Dermis microvascular lymphatic vessel endothelial cell (primary cell): Measurements from ENCODE around the gene FNDC4. TPM values are rescaled to one million over a fixed set of nuclear protein-coding genes. Genes with fewer than 3 reads are reported as not detected.
"Not testable (repeated sequence)": the region's sequence is repeated elsewhere in the genome, so short reads cannot be mapped to it uniquely, and the experiment has no call there.

Experiments used
- DNase-seq, 2 donors: peaks; one replicate each; pipeline versions ENCODE4 v3.0.0 to v3.0.0-alpha.2; 2010; ENCODE audit warnings: low read depth in 2 of 2
- total RNA-seq: library from RNA; depleted of rRNA; stranded (reverse); fragments of >200 nt; gene quantifications from 2 replicates; pipeline ENCODE4 v1.2.1, GENCODE V29; 2014

Gene FNDC4
- 10.0 and 16.4 TPM in 2 replicates for total RNA-seq

GRCh38 chr2:27494944-27495554 lies at the start of gene FNDC4:
TSS of gene FNDC4 (minus strand) at chr2:27495200. CDS start at chr2:27494679, 521 bp downstream.
- DNase-seq: peak in 1 of 2 donors; percentile 35

GRCh38 chr2:27544143-27544821 lies 49.3 kb upstream of the FNDC4 start:
- no peak for DNase-seq

DNA sequence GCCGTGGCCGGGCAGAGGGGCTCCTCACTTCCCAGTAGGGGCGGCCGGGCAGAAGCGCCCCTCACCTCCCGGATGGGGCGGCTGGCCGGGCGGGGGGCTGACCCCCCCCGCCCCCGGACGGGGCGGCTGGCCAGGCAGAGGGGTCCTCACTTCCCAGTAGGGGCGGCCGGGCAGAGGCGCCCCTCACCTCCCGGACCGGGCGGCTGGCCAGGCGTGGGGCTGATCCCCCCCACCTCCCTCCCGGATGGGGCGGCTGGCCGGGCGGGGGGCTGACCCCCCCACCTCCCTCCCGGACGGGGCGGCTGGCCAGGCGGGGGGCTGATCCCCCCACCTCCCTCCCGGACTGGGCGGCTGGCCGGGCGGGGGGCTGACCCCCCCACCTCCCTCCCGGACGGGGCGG lies 44.6 kb upstream of the FNDC4 start:
- DNase-seq: not testable (repeated sequence)

GRCh38 chr2:27538839-27539450 lies 43.9 kb upstream of the FNDC4 start:
- DNase-seq: not testable (repeated sequence)

DNA sequence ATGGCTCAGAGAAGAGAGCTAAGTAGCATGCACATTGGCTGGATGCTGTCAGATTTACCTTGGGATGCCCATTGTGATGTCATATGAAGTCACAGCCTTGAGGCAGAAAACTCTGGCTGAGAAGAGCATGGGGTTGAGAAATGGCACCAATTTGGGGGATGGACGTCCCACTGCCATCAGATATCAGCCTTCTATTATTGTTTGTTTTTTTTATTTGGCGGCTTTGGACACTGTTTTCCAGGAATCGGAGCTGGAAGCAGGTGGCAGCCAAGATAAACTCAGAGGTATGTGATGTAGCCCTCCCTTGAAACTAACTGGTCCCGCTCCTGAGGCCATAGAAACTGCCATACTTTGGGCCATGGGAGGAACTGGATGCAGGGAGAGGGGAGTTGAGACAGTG lies 42.3 kb upstream of the FNDC4 start:
- DNase-seq: peak; percentile 31 to 39

DNA sequence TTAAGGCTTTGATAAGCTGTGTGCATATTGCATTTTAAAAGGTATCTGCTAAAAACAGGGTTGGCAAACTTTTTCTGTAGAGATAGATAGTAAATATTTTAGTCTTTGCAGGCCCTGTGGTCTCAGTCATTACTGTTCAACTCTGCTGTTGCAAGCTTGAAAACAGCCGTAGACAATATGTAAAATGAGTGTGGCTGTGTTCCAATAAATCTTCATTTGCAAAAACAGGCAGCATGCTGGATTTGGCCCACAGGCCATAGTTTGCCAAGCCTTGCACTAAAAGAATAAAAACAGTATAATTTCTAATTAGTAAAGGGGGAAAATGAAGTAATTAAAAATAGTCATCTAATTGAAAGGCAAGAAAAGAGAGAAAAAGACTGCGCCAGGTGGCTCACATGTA lies 37.0 kb upstream of the FNDC4 start:
- no peak for DNase-seq

- no peak for DNase-seq
Observed at GRCh38 chr2:27527182-27527581, 32.2 kb upstream of the FNDC4 start.

DNA sequence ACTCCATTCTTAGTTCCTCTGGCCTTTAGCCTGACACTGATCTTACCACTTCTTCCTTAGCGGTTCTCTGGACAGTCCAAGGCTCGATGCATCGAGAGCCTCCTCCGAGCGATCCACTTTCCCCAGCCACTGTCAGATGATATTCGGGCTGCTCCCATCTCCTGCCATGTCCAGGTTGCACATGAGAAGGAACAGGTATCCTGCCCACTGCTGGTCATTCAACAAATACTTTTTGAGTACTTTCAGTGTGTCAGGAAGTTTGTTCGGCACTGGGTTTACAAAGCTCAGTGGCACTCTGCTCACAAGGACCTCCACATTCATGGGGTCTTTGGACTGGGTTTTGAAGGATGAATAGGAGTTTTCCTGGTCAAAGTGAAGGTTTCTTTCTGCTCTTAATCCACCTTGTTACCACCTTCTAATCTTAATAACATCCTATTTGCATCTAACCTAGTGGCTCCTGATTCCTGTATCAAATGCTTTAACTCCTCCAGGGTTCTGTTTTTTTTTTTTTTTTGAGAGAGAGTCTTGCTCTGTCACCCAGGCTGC lies 27.5 kb upstream of the FNDC4 start:
- no peak for DNase-seq

DNA sequence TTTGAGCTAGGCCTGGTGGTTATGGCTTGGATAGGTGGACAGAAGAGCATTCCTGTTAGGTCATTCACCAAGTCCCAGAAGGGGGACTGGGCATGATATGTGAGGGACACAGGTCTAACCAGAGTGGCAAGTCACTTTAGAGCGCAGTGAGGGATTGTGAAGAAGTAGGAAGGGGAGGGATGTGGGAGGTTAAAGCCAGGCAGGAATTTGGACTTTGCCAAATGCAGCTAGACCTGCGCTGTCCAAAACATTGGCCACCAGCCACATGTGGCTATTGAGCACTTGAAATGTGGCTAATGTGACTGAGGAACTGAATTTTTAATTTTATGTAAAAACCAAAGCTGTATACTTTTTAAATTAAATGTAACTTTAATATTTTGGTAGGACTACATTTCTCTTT lies 25.3 kb upstream of the FNDC4 start:
- DNase-seq: no peak

- no peak for DNase-seq
Observed at GRCh38 chr2:27518782-27519113, 23.7 kb upstream of the FNDC4 start.

GRCh38 chr2:27518113-27518781 lies 23.2 kb upstream of the FNDC4 start:
- DNase-seq: no peak

DNA sequence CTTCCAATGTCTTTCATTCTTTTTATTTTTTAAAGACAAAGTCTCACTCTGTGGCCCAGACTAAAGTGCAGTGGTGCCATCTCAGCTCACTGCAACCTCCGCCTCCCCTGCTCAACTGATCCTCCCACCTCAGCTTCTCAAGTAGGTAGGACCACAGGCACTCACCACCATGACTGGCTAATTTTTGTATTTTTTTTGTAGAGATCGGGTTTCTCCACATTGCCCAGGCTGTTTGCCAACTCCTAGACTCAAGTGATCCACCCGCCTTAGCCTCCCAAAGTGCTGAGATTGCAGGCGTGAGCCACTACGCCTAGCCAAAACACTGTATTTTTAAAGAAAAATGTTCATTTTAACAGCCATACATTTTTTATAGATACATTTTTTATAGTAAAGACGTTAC lies 14.3 kb upstream of the FNDC4 start:
- DNase-seq: no peak

GRCh38 chr2:27507293-27507692 lies 12.3 kb upstream of the FNDC4 start:
- no peak for DNase-seq

- DNase-seq: no peak
Observed at GRCh38 chr2:27506587-27506986, 11.6 kb upstream of the FNDC4 start.

DNA sequence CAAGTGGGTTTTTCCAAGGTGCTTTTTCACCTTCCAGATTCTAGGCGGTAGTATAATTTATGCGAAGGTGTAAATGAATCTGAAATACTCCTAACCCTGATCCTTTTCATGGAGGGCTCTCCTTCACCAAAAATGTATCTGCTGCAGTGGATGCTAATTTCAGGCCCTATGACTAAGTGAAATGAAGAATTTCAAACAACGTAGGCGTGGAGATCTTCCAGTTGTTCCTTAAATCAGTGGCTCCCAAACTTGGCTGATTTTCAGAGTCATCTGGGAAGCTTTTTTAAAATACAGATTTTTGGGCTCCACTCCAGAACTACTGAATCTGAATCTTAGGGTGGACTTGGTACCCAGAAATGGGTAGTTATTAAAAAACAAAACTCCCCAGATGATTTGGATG lies 7.1 kb upstream of the FNDC4 start:
- DNase-seq: no peak

DNA sequence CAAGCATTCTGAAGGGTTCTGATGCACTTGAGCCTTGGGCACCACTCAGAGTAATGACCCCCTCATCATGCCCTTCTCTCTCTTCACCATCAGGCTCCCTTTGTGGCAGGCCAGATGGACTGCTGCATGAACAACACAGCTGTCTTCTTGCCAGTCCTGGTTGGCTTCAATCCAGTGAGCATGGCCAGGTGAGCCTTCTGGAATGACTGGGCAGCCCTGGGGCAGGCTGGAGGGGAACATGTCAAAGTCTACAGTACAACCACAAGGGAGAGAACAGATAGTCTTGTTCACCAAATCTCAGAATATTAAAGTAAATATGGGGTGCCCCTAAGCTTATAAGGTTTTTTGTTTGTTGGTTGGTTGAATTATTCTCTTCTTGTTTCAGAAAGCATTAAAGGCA lies 6.0 kb upstream of the FNDC4 start:
- DNase-seq: no peak

GRCh38 chr2:27498975-27499374 lies 4.0 kb upstream of the FNDC4 start:
- DNase-seq: no peak

DNA sequence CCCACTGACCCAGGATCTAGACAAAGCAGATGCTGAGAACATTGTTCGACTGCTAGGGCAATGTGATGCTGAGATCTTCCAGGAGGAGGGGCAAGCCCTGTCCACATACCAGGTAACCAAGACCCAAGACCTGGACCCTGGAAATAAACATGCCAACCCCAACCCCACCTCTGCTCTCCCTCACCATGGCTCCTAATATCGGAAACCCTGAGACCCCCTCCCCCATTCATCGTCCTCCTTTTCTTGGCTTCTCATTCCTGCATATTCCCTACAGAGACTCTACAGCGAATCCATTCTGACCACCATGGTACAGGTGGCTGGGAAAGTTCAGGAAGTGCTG lies 2.3 kb upstream of the FNDC4 start:
- no peak for DNase-seq

GRCh38 chr2:27496357-27497287 lies 1.6 kb upstream of the FNDC4 start, which contains the start of gene GCKR:
TSS of gene GCKR (plus strand) at chr2:27496839. CDS start at chr2:27496905, 66 bp downstream.
- no peak for DNase-seq

DNA sequence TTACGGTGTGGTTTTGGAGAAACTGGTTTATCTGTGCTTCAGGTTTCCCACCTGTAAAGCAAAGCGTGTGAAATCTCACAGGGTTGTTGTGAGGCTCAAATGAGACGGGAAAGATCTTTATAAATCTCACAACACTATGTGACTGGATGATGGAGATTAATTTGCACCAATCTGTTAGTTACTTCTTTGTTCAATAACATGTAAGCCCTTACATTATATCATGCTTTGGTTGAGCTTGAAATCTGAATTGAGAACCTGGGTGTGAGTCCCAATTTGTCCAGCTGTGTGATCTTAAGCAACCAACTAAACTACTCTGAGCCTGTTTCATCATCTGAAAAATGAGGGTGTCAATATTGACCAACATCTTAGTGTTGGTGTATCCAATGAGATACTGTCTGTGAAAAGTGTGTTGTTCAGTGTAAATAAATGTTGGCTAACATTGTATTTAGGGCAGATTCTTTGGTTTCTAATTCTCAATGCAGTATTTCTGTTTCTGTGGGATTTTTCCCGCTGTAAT lies 898 bp upstream of the FNDC4 start:
- DNase-seq: no peak
